IMR-90 (cell line): ENCODE measurements around the gene ANO8. TPM values are rescaled to one million over a fixed set of nuclear protein-coding genes. Genes with fewer than 3 reads are reported as not detected.

Source experiments
- ATAC-seq: fragments of 200-7000 bp; cut with Tn5 transposase; 2 replicates; pipeline ENCODE4 v1.9.1; 2020; ENCODE audit warnings: low read depth, mild to moderate bottlenecking, moderate library complexity
- BruUV-seq: library from RNA; stranded (reverse); fragments of 400-500 nt; replicated peaks from 2 replicates; lab custom pipeline; 2021; lab: Mats Ljungman, UMichigan
- CTCF ChIA-PET: fragments of 300-600 bp; formaldehyde crosslinking; extraction: SDS; loops from one replicate; lab custom pipeline; 2021; ENCODE audit warnings: antibody characterized with exemption; lab: Yijun Ruan, JAX
- POLR2A ChIA-PET: fragments of 300-600 bp; sonication (Branson Sonifier 250); formaldehyde crosslinking; loops from one replicate; lab custom pipeline; 2022; ENCODE audit warnings: antibody characterized with exemption; ENCODE audit not compliant: unreplicated experiment; lab: Charles Lee
- DNase-seq: peaks from one replicate; pipeline ENCODE4 v3.0.0; 2013
- H2AFZ ChIP-seq: replicated peaks from 2 replicates; pipeline ENCODE3; 2013; ENCODE audit warnings: low read length, mild to moderate bottlenecking; ENCODE audit not compliant: poor library complexity
- H2AK5ac ChIP-seq: 2 replicates; pipeline ENCODE4 v1.6.1; 2013; ENCODE audit warnings: low read depth, low read length, inconsistent platforms
- H2AK9ac ChIP-seq: replicated peaks from 2 replicates; pipeline ENCODE3; 2013; ENCODE audit warnings: mild to moderate bottlenecking, low read depth, low read length, moderate library complexity; ENCODE audit not compliant: poor library complexity
- H2BK120ac ChIP-seq: 2 replicates; pipeline ENCODE4 v1.6.1; 2013; ENCODE audit warnings: low read depth, low read length, inconsistent platforms
- H2BK15ac ChIP-seq: 3 replicates; pipeline ENCODE4 v1.6.1; 2013; ENCODE audit warnings: low read depth, low read length, inconsistent platforms
- H2BK20ac ChIP-seq: 2 replicates; pipeline ENCODE4 v1.6.1; 2013; ENCODE audit warnings: low read depth, mild to moderate bottlenecking, inconsistent platforms, low read length, moderate library complexity
- H2BK5ac ChIP-seq: 2 replicates; pipeline ENCODE4 v1.6.1; 2013; ENCODE audit warnings: mild to moderate bottlenecking, low read depth, low read length, inconsistent platforms; ENCODE audit not compliant: poor library complexity, severe bottlenecking
- H3K14ac ChIP-seq: replicated peaks from 2 replicates; pipeline ENCODE4 v1.6.1; 2013; ENCODE audit warnings: low read depth, low read length, inconsistent platforms
- H3K18ac ChIP-seq: 2 replicates; pipeline ENCODE4 v1.6.1; 2013; ENCODE audit warnings: low read depth, low read length, control low read depth
- H3K23ac ChIP-seq: 2 replicates; pipeline ENCODE4 v1.6.1; 2013; ENCODE audit warnings: low read depth, low read length, inconsistent platforms
- H3K27ac ChIP-seq: 2 replicates; pipeline ENCODE4 v1.5.1; 2013; ENCODE audit warnings: mild to moderate bottlenecking, control low read depth, low read length; ENCODE audit not compliant: insufficient read depth
- H3K27me3 ChIP-seq: 2 replicates; pipeline ENCODE4 v1.6.1; 2013; ENCODE audit warnings: low read length; ENCODE audit not compliant: control insufficient read depth, insufficient read depth
- H3K36me3 ChIP-seq: 2 replicates; pipeline ENCODE4 v1.6.1; 2013; ENCODE audit warnings: low read length, mixed read lengths; ENCODE audit not compliant: control insufficient read depth, insufficient read depth
- H3K4ac ChIP-seq: 2 replicates; pipeline ENCODE4 v1.6.1; 2013; ENCODE audit warnings: low read depth, low read length, inconsistent platforms
- H3K4me1 ChIP-seq: 2 replicates; pipeline ENCODE4 v1.6.1; 2013; ENCODE audit warnings: low read length, mixed read lengths; ENCODE audit not compliant: control insufficient read depth, insufficient read depth
- H3K4me2 ChIP-seq: 2 replicates; pipeline ENCODE4 v1.6.1; 2013; ENCODE audit warnings: low read depth, mild to moderate bottlenecking, control low read depth, low read length, moderate library complexity
- H3K4me3 ChIP-seq: 2 replicates; pipeline ENCODE4 v1.5.1; 2013; ENCODE audit warnings: low read depth, mild to moderate bottlenecking, control low read depth, low read length, moderate library complexity; ENCODE audit not compliant: insufficient read depth
- H3K56ac ChIP-seq: 2 replicates; pipeline ENCODE4 v1.6.1; 2013; ENCODE audit warnings: low read length, inconsistent platforms; ENCODE audit not compliant: insufficient read depth; ENCODE audit errors: extremely low read depth
- H3K79me1 ChIP-seq, 2 experiments: 2 replicates each; pipeline ENCODE4 v1.6.1; 2013; ENCODE audit warnings: low read length in 2 of 2, inconsistent platforms in 1 of 2, low read depth in 1 of 2
- H3K9ac ChIP-seq: 2 replicates; pipeline ENCODE4 v1.6.1; 2013; ENCODE audit warnings: low read depth, low read length, control low read depth
- H3K9me1 ChIP-seq: 2 replicates; pipeline ENCODE4 v1.6.1; 2013; ENCODE audit warnings: low read length, inconsistent platforms; ENCODE audit not compliant: insufficient read depth
- H3K9me3 ChIP-seq: 2 replicates; pipeline ENCODE4 v1.6.1; 2013; ENCODE audit warnings: low read length; ENCODE audit not compliant: control insufficient read depth, insufficient read depth
- H4K20me1 ChIP-seq: 2 replicates; pipeline ENCODE4 v1.6.1; 2013; ENCODE audit warnings: low read length, inconsistent platforms; ENCODE audit not compliant: insufficient read depth
- H4K5ac ChIP-seq: 2 replicates; pipeline ENCODE4 v1.6.1; 2013; ENCODE audit warnings: mild to moderate bottlenecking, low read depth, low read length, control low read depth
- H4K8ac ChIP-seq, 2 experiments: 2 replicates each; pipeline ENCODE4 v1.6.1; 2013; ENCODE audit warnings: low read depth in 2 of 2, low read length in 2 of 2, control low read depth in 1 of 2, inconsistent platforms in 1 of 2
- H4K91ac ChIP-seq: 2 replicates; pipeline ENCODE4 v1.6.1; 2013; ENCODE audit warnings: low read depth, low read length, inconsistent platforms; ENCODE audit not compliant: insufficient read depth
- BHLHE40 ChIP-seq: fragments of 150-350 bp; IDR thresholded peaks from 2 replicates; pipeline ENCODE4 v1.6.1; 2016; ENCODE audit warnings: mild to moderate bottlenecking, low read depth, low read length
- CEBPB ChIP-seq: IDR thresholded peaks from 2 replicates; pipeline ENCODE4 v1.6.1; 2012; ENCODE audit warnings: low read depth, low read length, improper control_type of control experiment
- CHD1 ChIP-seq: IDR thresholded peaks from 2 replicates; pipeline ENCODE4 v1.6.1; 2012; ENCODE audit warnings: low read depth, low read length, improper control_type of control experiment
- MAFK ChIP-seq: IDR thresholded peaks from 2 replicates; pipeline ENCODE4 v1.6.1; 2012; ENCODE audit warnings: low read depth, low read length, improper control_type of control experiment
- MAZ ChIP-seq: IDR thresholded peaks from 2 replicates; pipeline ENCODE4 v1.6.1; 2012; ENCODE audit warnings: low read depth, mild to moderate bottlenecking, low read length, improper control_type of control experiment, moderate library complexity, borderline replicate concordance
- MXI1 ChIP-seq: IDR thresholded peaks from 2 replicates; pipeline ENCODE4 v1.6.1; 2012; ENCODE audit warnings: low read depth, mild to moderate bottlenecking, low read length, moderate library complexity, borderline replicate concordance
- POLR2A ChIP-seq: IDR thresholded peaks from 2 replicates; pipeline ENCODE4 v1.6.1; 2012; ENCODE audit warnings: mild to moderate bottlenecking, low read depth, low read length
- RAD21 ChIP-seq: IDR thresholded peaks from 2 replicates; pipeline ENCODE4 v1.6.1; 2012; ENCODE audit warnings: low read length, improper control_type of control experiment
- SMC3 ChIP-seq: fragments of 150-350 bp; IDR thresholded peaks from 2 replicates; pipeline ENCODE4 v1.6.1; 2016; ENCODE audit warnings: low read depth, mild to moderate bottlenecking, antibody characterized with exemption, low read length, moderate library complexity
- WGBS, 2 experiments: methylation state at CpG; one replicate each; pipeline versions ENCODE4 v1.1.5 to v1.1.7; 2013; ENCODE audit warnings: missing lambda C conversion rate in 2 of 2; ENCODE audit not compliant: insufficient read length in 1 of 2; ENCODE audit errors: extremely low coverage in 2 of 2; 5-methylcytosine and 5-hydroxymethylcytosine counted together
- dilution Hi-C: fragments of 300-500 bp; cut with HindIII; formaldehyde crosslinking; loops from one replicate; pipeline ENCODE4 v1.14.3; 2018; ENCODE audit warnings: low sequenced_read_pairs; ENCODE audit not compliant: unreplicated experiment
- in situ Hi-C: fragments of 300-500 bp; cut with MboI; formaldehyde crosslinking; loops from 3 replicates; pipeline ENCODE4 v1.14.3; 2019; ENCODE audit warnings: low sequenced_read_pairs, inconsistent platforms, mixed read lengths
- intact Hi-C: fragments of 100-400 bp; cut with micrococcal nuclease; formaldehyde crosslinking; loops from 2 replicates; pipeline ENCODE4 v1.10.0; 2022
- polyA plus RNA-seq, 3 experiments: library from polyadenylated mRNA; depleted of rRNA; stranded (reverse); fragments of >200 nt; gene quantifications; 2 replicates each; pipeline ENCODE4 v1.2.3, GENCODE V29; 2012; ENCODE audit warnings: low replicate concordance in 1 of 3
- total RNA-seq: library from RNA; depleted of rRNA; stranded (reverse); fragments of >200 nt; gene quantifications from 2 replicates; pipeline ENCODE4 v1.2.3, GENCODE V29; 2012
- TF ChIP-seq, protein P1 (sequence below): fragments of 150-350 bp; IDR thresholded peaks from 2 replicates; pipeline ENCODE4 v1.6.1; 2016; ENCODE audit warnings: low read depth, mild to moderate bottlenecking, low read length, moderate library complexity, borderline replicate concordance
- TF ChIP-seq, protein P2 (sequence below): conservative IDR thresholded peaks from 2 replicates; pipeline ENCODE4 v1.5.1; 2012; ENCODE audit warnings: mild to moderate bottlenecking, low read depth, low read length, improper control_type of control experiment

ANO8 gene
- total and polyA plus RNA-seq, 2 of the 4 experiments (the other 2 are of a cell fraction) = 1.6 to 5.6 TPM

DNA sequence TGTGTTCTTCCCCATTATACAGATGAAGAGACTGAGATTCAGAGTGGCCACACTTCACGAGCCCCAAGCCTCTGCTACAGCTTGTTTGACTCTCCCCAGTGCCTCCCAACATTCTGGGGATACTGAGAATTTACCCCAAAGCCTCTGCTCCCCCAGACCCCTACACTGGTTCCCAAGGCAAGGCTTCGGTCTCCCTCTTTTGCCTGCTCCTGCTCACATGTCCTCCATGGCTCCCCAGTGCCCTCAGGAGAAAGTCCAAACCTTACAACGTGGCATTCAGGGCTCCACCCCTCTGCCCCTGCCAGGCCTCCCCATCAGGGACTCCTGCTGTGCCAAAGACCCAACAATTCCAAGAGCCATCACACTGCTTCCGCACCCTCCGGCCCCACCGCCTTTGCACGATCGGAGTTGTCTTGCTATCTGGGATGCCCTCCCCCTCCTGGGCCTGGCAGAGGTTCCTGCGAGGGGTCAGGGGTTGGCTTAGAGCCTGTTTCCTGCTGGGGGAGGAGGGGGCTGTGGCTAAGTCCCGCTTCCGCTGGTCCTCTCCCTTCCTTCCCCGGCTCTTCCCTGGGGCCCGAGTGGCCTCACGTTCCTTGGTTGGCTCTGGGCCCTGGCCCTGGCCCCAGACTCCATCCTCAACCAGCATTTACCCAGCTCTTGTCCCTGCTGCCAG lies 18.1 kb upstream of the ANO8 start:
- TF ChIP-seq, protein P1, sequence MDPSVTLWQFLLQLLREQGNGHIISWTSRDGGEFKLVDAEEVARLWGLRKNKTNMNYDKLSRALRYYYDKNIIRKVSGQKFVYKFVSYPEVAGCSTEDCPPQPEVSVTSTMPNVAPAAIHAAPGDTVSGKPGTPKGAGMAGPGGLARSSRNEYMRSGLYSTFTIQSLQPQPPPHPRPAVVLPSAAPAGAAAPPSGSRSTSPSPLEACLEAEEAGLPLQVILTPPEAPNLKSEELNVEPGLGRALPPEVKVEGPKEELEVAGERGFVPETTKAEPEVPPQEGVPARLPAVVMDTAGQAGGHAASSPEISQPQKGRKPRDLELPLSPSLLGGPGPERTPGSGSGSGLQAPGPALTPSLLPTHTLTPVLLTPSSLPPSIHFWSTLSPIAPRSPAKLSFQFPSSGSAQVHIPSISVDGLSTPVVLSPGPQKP = no peak
- TF ChIP-seq CHD1 = no peak
- no peak for TF ChIP-seq MAFK
- no peak for TF ChIP-seq SMC3
- no peak for TF ChIP-seq MXI1
- no peak for TF ChIP-seq BHLHE40
- no peak for TF ChIP-seq CEBPB
- no peak for TF ChIP-seq MAZ
- TF ChIP-seq POLR2A = no peak
- TF ChIP-seq, protein P2, sequence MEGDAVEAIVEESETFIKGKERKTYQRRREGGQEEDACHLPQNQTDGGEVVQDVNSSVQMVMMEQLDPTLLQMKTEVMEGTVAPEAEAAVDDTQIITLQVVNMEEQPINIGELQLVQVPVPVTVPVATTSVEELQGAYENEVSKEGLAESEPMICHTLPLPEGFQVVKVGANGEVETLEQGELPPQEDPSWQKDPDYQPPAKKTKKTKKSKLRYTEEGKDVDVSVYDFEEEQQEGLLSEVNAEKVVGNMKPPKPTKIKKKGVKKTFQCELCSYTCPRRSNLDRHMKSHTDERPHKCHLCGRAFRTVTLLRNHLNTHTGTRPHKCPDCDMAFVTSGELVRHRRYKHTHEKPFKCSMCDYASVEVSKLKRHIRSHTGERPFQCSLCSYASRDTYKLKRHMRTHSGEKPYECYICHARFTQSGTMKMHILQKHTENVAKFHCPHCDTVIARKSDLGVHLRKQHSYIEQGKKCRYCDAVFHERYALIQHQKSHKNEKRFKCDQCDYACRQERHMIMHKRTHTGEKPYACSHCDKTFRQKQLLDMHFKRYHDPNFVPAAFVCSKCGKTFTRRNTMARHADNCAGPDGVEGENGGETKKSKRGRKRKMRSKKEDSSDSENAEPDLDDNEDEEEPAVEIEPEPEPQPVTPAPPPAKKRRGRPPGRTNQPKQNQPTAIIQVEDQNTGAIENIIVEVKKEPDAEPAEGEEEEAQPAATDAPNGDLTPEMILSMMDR = no peak
- TF ChIP-seq RAD21 = no peak
- DNase-seq (no peak), ATAC-seq (no peak)
- Histone ChIP-seq H4K5ac (no peak overlapping the region), H2BK15ac (no peak overlapping the region), H3K79me1 (no peaks in the 10 kb centered on the region), H2AK9ac (no peak overlapping the region), H3K36me3 (no peaks in the 10 kb centered on the region), H4K20me1 (no peaks in the 10 kb centered on the region; the same call in 1 of the 2 replicates), H4K8ac (no peak overlapping the region), H3K56ac (no peak overlapping the region), H3K9me3 (no peaks in the 10 kb centered on the region), H3K14ac (no peak overlapping the region), H4K91ac (no peak overlapping the region), H3K23ac (no peak overlapping the region), H2BK120ac (no peak overlapping the region), H2AK5ac (no peak overlapping the region), H3K4me3 (no peak overlapping the region), H3K4me1 (0 out of 2 replicates have a peak, but pooled peaks cover 2% of the 10 kb centered on the region), H3K9me1 (no peaks in the 10 kb centered on the region), H3K4ac (no peak overlapping the region), H3K27ac (no peak overlapping the region), H3K18ac (no peak overlapping the region), H2BK20ac (no peak overlapping the region), H2AFZ (peak overlapping the region; percentile 34), H3K4me2 (no peak overlapping the region), H3K9ac (no peak overlapping the region), H2BK5ac (no peak overlapping the region), H3K27me3 (peaks cover 8% of the 10 kb centered on the region; the same call in 1 of the 2 replicates)
- no TSS peak for BruUV-seq
- intact Hi-C loops = no loop called here
- WGBS, 2 experiments = 74% methylated on average over 2 of the region's 14 CpGs; no CpG with 5 or more reads in 1 of the 2 experiments
- in situ Hi-C loops = no loop called here
- CTCF ChIA-PET = no interaction called here
- dilution Hi-C loops = no loop called here
- POLR2A ChIA-PET = no interaction called here
